ENCODE data around the gene ALDH18A1. TPM values are rescaled to one million over a fixed set of nuclear protein-coding genes. Genes with fewer than 3 reads are reported as not detected.

Gene ALDH18A1
- total RNA-seq, 1 experiment from 2014 or later, result 50.1 TPM

DNA sequence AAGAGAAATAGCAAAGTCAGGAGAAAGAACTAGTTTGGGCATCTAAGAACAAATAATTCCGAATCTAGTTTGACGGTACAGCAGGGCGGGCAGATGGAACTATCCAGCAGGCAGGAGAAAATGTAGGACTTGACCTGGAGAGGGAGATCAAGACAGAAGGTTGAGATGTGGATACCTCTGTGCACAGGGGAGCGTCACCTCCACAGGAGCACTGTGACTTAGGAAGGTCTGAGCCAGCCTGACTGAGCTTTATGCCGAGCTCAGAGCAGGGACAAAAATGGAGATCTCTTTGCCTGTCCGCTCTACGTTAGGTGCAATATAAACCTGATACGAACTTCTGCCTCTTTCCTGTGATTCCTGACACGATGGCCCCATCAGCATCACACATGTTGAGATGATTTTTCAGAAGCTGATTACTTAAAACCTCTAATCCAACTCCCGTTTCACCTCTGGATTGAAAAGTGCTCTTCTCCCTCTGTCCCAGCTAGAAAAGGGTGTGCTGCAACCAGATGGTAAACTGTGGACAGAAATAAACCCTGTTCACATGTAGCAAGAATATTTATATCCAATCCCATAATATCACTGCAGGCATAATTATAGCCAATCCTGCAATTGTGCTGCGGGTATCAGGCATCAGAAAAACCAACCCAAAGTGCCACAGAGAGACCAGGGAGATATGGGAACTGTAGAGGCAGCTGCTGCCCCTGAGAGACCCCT lies 81.7 kb downstream of the ALDH18A1 start:
- CTCF ChIA-PET, result no interaction called here
- DNase-seq, result no peak
- intact Hi-C loops (cut with micrococcal nuclease; ENCODE audit: unreplicated experiment), result no loop called here
- no peak overlapping the region for H3K4me3 Mint-ChIP-seq (ENCODE audit: low read depth, unreplicated experiment)
- no peaks in the 10 kb centered on the region for H3K4me1 Mint-ChIP-seq (ENCODE audit: low read depth, unreplicated experiment)
- H3K9me3 Mint-ChIP-seq (ENCODE audit: low read depth, unreplicated experiment), result no peaks in the 10 kb centered on the region
- BruUV-seq (replicated peaks), result no TSS peak
- H3K27me3 Mint-ChIP-seq (ENCODE audit: unreplicated experiment), result peaks cover 42% of the 10 kb centered on the region
- TF ChIP-seq, protein P1, sequence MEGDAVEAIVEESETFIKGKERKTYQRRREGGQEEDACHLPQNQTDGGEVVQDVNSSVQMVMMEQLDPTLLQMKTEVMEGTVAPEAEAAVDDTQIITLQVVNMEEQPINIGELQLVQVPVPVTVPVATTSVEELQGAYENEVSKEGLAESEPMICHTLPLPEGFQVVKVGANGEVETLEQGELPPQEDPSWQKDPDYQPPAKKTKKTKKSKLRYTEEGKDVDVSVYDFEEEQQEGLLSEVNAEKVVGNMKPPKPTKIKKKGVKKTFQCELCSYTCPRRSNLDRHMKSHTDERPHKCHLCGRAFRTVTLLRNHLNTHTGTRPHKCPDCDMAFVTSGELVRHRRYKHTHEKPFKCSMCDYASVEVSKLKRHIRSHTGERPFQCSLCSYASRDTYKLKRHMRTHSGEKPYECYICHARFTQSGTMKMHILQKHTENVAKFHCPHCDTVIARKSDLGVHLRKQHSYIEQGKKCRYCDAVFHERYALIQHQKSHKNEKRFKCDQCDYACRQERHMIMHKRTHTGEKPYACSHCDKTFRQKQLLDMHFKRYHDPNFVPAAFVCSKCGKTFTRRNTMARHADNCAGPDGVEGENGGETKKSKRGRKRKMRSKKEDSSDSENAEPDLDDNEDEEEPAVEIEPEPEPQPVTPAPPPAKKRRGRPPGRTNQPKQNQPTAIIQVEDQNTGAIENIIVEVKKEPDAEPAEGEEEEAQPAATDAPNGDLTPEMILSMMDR (IDR thresholded peaks at IDR 0.05; ENCODE audit: unreplicated experiment), result no peak
- H3K36me3 Mint-ChIP-seq (ENCODE audit: insufficient read depth, unreplicated experiment), result no peaks in the 10 kb centered on the region
- no peak overlapping the region for H3K27ac Mint-ChIP-seq (ENCODE audit: unreplicated experiment)

DNA sequence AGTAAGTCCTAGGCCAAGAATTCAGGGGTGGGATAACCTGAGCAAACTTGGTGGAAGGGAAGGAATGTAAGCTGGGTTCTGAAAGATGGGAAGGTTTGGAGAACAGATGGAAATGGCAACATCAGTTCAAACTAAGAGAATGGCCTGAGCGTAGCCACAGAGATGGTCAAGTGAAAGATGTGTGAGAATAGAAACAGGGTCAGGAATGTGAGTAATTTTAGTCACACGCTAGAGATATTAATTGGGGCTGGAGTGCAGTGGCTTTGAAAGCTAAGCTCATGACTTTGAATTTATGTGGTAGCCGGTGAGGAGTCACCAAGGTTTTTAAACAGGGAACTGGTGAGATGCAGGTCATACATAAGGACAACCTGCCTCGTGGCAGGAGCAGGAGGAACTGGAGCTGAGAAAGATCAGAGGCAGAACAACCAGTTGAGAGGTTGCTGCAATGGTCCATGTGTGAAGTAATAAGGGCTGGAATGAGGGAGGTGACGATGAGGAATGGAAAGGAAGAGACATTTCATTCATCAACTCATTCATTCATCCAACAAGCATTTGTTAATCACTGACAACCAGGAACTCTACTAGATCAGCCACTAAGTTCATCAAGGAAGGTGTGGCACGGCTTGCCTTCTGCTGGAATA lies 82.4 kb downstream of the ALDH18A1 start:
- Mint-ChIP-seq H3K27me3 (ENCODE audit: unreplicated experiment) (peaks cover 35% of the 10 kb centered on the region), H3K4me1 (ENCODE audit: low read depth, unreplicated experiment) (no peaks in the 10 kb centered on the region)
- BruUV-seq (replicated peaks), result no TSS peak

DNA sequence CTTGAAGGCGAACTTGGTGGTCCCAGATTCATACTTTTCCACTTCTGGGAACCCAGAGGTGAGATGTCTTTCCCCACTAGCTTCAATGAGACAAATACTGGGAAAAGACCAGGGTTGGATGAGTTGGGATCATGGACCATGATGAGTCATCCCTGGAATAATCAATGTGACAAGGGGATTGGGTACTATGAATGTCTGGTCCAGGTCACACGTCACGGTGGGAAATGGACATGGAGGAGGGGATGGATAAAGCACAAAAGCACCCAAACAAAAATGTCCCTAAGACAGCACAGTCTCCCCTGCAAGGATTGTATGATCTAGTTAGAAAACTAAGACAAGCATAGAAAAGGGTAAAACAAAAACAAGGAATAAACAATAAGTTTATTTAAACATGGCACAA lies 83.0 kb downstream of the ALDH18A1 start:
- Mint-ChIP-seq H3K27ac (ENCODE audit: unreplicated experiment) (no peak overlapping the region), H3K4me3 (ENCODE audit: low read depth, unreplicated experiment) (no peak overlapping the region), H3K27me3 (ENCODE audit: unreplicated experiment) (peaks cover 29% of the 10 kb centered on the region), H3K4me1 (ENCODE audit: low read depth, unreplicated experiment) (no peaks in the 10 kb centered on the region), H3K36me3 (ENCODE audit: insufficient read depth, unreplicated experiment) (no peaks in the 10 kb centered on the region), H3K9me3 (ENCODE audit: low read depth, unreplicated experiment) (no peaks in the 10 kb centered on the region)
- TF ChIP-seq, protein P1 (IDR thresholded peaks at IDR 0.05; ENCODE audit: unreplicated experiment), result no peak
- no TSS peak for BruUV-seq (replicated peaks)
- CTCF ChIA-PET, result no interaction called here
- intact Hi-C loops (cut with micrococcal nuclease; ENCODE audit: unreplicated experiment), result no loop called here
- no peak for DNase-seq

More for the DNA sequence above, 82.4 kb downstream of the ALDH18A1 start:
- Mint-ChIP-seq H3K36me3 (ENCODE audit: insufficient read depth, unreplicated experiment) (no peaks in the 10 kb centered on the region), H3K27ac (ENCODE audit: unreplicated experiment) (no peak overlapping the region), H3K4me3 (ENCODE audit: low read depth, unreplicated experiment) (no peak overlapping the region), H3K9me3 (ENCODE audit: low read depth, unreplicated experiment) (no peaks in the 10 kb centered on the region)
- DNase-seq, result no peak
- TF ChIP-seq, protein P1 (IDR thresholded peaks at IDR 0.05; ENCODE audit: unreplicated experiment), result no peak
- intact Hi-C loops (cut with micrococcal nuclease; ENCODE audit: unreplicated experiment), result no loop called here
- CTCF ChIA-PET, result no interaction called here

GRCh38 chr10:95572131-95572820 lies 84.2 kb downstream of the ALDH18A1 start:
- Mint-ChIP-seq H3K36me3 (ENCODE audit: insufficient read depth, unreplicated experiment) (no peaks in the 10 kb centered on the region), H3K27me3 (ENCODE audit: unreplicated experiment) (peaks cover 20% of the 10 kb centered on the region), H3K9me3 (ENCODE audit: low read depth, unreplicated experiment) (no peaks in the 10 kb centered on the region), H3K4me3 (ENCODE audit: low read depth, unreplicated experiment) (no peak overlapping the region), H3K4me1 (ENCODE audit: low read depth, unreplicated experiment) (peaks cover 8% of the 10 kb centered on the region), H3K27ac (ENCODE audit: unreplicated experiment) (no peak overlapping the region)
- intact Hi-C loops (cut with micrococcal nuclease; ENCODE audit: unreplicated experiment), result no loop called here
- no TSS peak for BruUV-seq (replicated peaks)
- CTCF ChIA-PET, result no interaction called here
- DNase-seq, result no peak
- TF ChIP-seq, protein P1 (IDR thresholded peaks at IDR 0.05; ENCODE audit: unreplicated experiment), result no peak
